ENCODE results near the gene GLCE.

Gene GLCE

GRCh38 chr15:69232765-69233164 lies 72.3 kb downstream of the GLCE start:
- no peak for DNase-seq (ENCODE audit: low spot score)
- in situ Hi-C loops (cut with MboI; ENCODE audit: low pct_unique_long_range_greater_than_20kb, low sequenced_read_pairs, unreplicated experiment) = no loop called here
- no peak for TF ChIP-seq CTCF (IDR thresholded peaks at IDR 0.05; ENCODE audit: extremely low read depth, insufficient read depth, missing control alignments)

DNA sequence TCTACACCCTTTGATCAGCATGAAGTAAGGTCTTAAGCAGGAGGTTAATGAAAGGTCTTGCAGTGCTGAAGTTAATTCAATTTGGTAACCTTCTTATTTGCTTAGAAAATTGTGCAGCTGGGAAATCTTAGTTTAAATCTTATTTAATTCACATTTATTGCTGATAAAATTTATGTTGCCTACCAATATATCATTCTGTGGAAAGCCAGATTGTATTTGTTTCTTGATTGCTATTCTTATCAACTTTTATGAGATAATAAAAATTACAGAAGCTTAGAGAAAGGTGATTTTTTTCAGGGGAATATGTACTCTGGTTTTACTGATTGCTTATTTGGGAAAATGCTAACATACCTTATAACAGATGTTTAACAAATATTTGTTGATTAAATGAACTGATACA lies 74.2 kb downstream of the GLCE start:
- no peak for TF ChIP-seq CTCF (IDR thresholded peaks at IDR 0.05; ENCODE audit: extremely low read depth, insufficient read depth, missing control alignments)
- in situ Hi-C loops (cut with MboI; ENCODE audit: low pct_unique_long_range_greater_than_20kb, low sequenced_read_pairs, unreplicated experiment) = no loop called here
- DNase-seq (ENCODE audit: low spot score) = no peak

DNA sequence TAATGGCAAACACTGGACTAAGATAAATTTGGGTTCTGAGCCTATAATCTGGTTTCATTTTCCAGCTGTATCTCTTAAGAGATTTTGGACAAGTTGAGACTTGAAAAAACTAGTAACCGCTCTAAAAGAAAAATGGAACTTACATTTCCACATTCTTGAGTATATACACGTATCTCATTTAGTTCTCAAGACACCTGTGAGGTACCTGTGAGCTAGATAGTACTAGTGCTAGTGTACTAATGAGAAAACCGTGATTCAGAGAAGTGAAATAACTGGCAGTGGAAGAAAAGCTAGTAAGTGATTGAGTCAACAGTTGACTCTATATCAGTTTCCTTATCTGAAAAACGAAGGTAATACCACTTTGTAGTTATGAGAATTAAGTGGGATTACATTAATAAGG lies 76.1 kb downstream of the GLCE start:
- no peak for TF ChIP-seq CTCF (IDR thresholded peaks at IDR 0.05; ENCODE audit: extremely low read depth, insufficient read depth, missing control alignments)
- DNase-seq (ENCODE audit: low spot score) = no peak
- in situ Hi-C loops (cut with MboI; ENCODE audit: low pct_unique_long_range_greater_than_20kb, low sequenced_read_pairs, unreplicated experiment) = no loop called here

DNA sequence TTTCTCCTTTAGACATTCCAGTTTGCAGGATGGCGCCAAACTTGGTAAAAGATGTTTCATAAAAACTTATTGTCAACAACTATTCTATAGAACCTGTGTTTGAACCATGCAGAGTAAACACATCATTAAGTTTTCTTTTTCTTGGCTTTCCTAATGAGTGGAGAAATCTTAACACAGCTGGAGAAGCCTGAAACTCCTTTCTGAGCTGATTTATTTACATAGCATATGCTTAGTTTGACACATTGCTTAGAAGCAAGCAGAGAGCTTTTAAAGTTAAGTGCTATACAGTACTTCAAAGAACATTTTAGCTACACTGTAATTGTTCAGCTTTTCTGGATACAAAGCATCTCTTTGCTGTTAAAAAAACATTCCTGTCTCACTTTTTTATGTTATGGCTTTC lies 77.3 kb downstream of the GLCE start:
- TF ChIP-seq CTCF (IDR thresholded peaks at IDR 0.05; ENCODE audit: extremely low read depth, insufficient read depth, missing control alignments) = no peak
- DNase-seq (ENCODE audit: low spot score) = no peak
- in situ Hi-C loops (cut with MboI; ENCODE audit: low pct_unique_long_range_greater_than_20kb, low sequenced_read_pairs, unreplicated experiment) = no loop called here

GRCh38 chr15:69244798-69245197 lies 84.4 kb downstream of the GLCE start:
- no peak for DNase-seq (ENCODE audit: low spot score)
- no peak for TF ChIP-seq CTCF (IDR thresholded peaks at IDR 0.05; ENCODE audit: extremely low read depth, insufficient read depth, missing control alignments)
- in situ Hi-C loops (cut with MboI; ENCODE audit: low pct_unique_long_range_greater_than_20kb, low sequenced_read_pairs, unreplicated experiment) = no loop called here

DNA sequence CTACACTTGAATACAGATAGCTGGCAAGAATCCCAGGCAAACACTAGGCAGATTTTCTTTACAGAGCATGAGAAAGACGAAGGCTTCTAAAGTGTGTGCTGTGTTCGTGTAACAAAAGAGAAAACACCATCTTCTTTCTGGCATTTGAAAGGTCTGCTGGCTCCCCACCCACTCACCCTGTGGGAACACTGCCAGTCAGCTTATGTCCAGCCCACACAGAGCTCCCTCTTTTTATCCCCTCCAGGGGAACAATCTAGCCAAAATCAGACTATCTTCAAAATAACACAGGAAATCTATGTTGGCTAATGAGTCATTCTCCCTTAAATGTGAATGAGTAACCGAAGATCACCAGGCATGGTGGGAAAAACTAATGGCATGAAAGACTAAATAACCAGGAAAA lies 92.7 kb downstream of the GLCE start:
- no peak for DNase-seq (ENCODE audit: low spot score)
- no peak for TF ChIP-seq CTCF (IDR thresholded peaks at IDR 0.05; ENCODE audit: extremely low read depth, insufficient read depth, missing control alignments)
- in situ Hi-C loops (cut with MboI; ENCODE audit: low pct_unique_long_range_greater_than_20kb, low sequenced_read_pairs, unreplicated experiment) = loop anchor here (25.0 kb wide), 1 partner anchor 191 kb away; no protein-coding TSS in a partner anchor

Data from GM13977 (cell line).